ENCODE data around the gene DLX3. TPM values are rescaled to one million over a fixed set of nuclear protein-coding genes. Genes with fewer than 3 reads are reported as not detected.
A peak's percentile ranks its signal among the peaks of the same experiment; 100 is the strongest.

The DLX3 gene
- total and polyA plus RNA-seq, 4 donors: 0.17 to 1.3 (median 0.64) TPM

DNA sequence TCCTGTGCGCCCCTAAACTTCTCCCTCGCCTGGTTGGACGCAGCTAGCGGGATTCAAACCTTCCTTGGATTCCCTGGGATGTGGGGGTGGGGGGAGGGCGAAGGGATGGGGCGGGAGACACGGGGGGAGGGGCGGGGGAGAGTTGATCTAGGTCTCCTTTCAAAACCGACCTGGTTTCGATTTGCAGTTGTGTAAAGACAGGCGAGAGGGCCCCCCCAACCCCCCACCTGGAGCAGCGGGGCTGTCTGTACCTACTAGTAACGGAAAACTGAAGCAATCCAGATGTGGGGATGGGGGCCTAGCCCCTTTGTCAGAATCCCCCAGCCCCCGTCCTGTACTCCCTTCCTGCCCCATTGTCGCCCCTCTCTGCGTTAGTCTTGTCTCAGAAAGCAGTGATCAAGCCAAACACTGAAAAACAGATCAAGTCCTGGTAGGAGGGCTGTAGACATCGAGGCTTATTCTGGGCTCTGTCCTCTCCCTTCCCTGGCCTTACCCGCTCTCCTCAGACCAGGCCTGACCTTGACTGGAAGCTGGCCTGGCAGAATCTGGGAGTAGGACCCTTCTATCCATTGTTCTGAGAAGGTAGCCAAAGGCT, 25.1 kb downstream of the DLX3 start:
- WGBS, 2 donors: 13 to 23% methylated on average over 18 of the region's 18 CpGs
- H3K4me1 ChIP-seq (ENCODE audit: control insufficient read depth in 5 of 5, insufficient read depth in 5 of 5, low read length in 5 of 5): peaks cover 0 to 28% (median 4%) of the 10 kb centered on the region in 5 donors
- ATAC-seq (ENCODE audit: insufficient read depth, low FRiP score) (no peak), DNase-seq (no peak)
- no peak overlapping the region for H3K4me3 ChIP-seq
- no peak overlapping the region for H3K27ac ChIP-seq (ENCODE audit: low read depth in 1 of 2, low read length in 1 of 2)
- H3K9me3 ChIP-seq (ENCODE audit: control insufficient read depth in 4 of 4, insufficient read depth in 3 of 4, low read length in 3 of 4): peaks cover 0 to 2% (median 0%) of the 10 kb centered on the region in 4 donors
- no peaks in the 10 kb centered on the region for H3K36me3 ChIP-seq (ENCODE audit: control insufficient read depth in 4 of 4, insufficient read depth in 4 of 4, low read length in 4 of 4)
- no peak overlapping the region for H3K9ac ChIP-seq (ENCODE audit: insufficient read depth in 1 of 2, low read length in 2 of 2)
- TF ChIP-seq, protein P1, sequence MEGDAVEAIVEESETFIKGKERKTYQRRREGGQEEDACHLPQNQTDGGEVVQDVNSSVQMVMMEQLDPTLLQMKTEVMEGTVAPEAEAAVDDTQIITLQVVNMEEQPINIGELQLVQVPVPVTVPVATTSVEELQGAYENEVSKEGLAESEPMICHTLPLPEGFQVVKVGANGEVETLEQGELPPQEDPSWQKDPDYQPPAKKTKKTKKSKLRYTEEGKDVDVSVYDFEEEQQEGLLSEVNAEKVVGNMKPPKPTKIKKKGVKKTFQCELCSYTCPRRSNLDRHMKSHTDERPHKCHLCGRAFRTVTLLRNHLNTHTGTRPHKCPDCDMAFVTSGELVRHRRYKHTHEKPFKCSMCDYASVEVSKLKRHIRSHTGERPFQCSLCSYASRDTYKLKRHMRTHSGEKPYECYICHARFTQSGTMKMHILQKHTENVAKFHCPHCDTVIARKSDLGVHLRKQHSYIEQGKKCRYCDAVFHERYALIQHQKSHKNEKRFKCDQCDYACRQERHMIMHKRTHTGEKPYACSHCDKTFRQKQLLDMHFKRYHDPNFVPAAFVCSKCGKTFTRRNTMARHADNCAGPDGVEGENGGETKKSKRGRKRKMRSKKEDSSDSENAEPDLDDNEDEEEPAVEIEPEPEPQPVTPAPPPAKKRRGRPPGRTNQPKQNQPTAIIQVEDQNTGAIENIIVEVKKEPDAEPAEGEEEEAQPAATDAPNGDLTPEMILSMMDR (IDR thresholded peaks at IDR 0.05; ENCODE audit: control extremely low read depth, extremely low read depth): no peak
- H3K27me3 ChIP-seq (ENCODE audit: control insufficient read depth in 3 of 3, insufficient read depth in 3 of 3, low read length in 2 of 3): peaks cover 4 to 94% (median 90%) of the 10 kb centered on the region in 3 donors

GRCh38 chr17:49969134-49969759, 25.8 kb downstream of the DLX3 start, which contains the start of gene DLX4:
Gene DLX4 (plus strand): TSS chr17:49969190. CDS start chr17:49969469, 279 bp downstream.
- no peaks in the 10 kb centered on the region for H3K36me3 ChIP-seq (ENCODE audit: control insufficient read depth in 4 of 4, insufficient read depth in 4 of 4, low read length in 4 of 4)
- H3K4me3 ChIP-seq: peak within 1 kb of the TSS; percentile 40
- TF ChIP-seq, protein P1 (IDR thresholded peaks at IDR 0.05; ENCODE audit: control extremely low read depth, extremely low read depth): no peak
- peaks cover 4 to 95% (median 91%) of the 10 kb centered on the region in 3 donors for H3K27me3 ChIP-seq (ENCODE audit: control insufficient read depth in 3 of 3, insufficient read depth in 3 of 3, low read length in 2 of 3)
- WGBS, 2 donors: 1 to 4% methylated on average over 43 to 45 of the region's 45 CpGs
- peaks cover 0 to 28% (median 8%) of the 10 kb centered on the region in 5 donors for H3K4me1 ChIP-seq (ENCODE audit: control insufficient read depth in 5 of 5, insufficient read depth in 5 of 5, low read length in 5 of 5)
- H3K27ac ChIP-seq (ENCODE audit: low read depth in 1 of 2, low read length in 1 of 2): no peak within 1 kb of the TSS
- no peak within 1 kb of the TSS for H3K9ac ChIP-seq (ENCODE audit: insufficient read depth in 1 of 2, low read length in 2 of 2)
- ATAC-seq (ENCODE audit: insufficient read depth, low FRiP score): peak; percentile 49
- DNase-seq: no peak
- H3K9me3 ChIP-seq (ENCODE audit: control insufficient read depth in 4 of 4, insufficient read depth in 3 of 4, low read length in 3 of 4): peaks cover 0 to 2% (median 0%) of the 10 kb centered on the region in 4 donors

- ATAC-seq (ENCODE audit: insufficient read depth, low FRiP score): peak; percentile 75
- Histone ChIP-seq H3K9me3 (ENCODE audit: control insufficient read depth in 4 of 4, insufficient read depth in 3 of 4, low read length in 3 of 4) (peaks cover 0 to 6% (median 0%) of the 10 kb centered on the region in 4 donors), H3K36me3 (ENCODE audit: control insufficient read depth in 4 of 4, insufficient read depth in 4 of 4, low read length in 4 of 4) (no peaks in the 10 kb centered on the region), H3K4me3 (peak overlapping the region; percentile 40), H3K27ac (ENCODE audit: low read depth in 1 of 2, low read length in 1 of 2) (no peak overlapping the region), H3K4me1 (ENCODE audit: control insufficient read depth in 5 of 5, insufficient read depth in 5 of 5, low read length in 5 of 5) (peaks cover 0 to 35% (median 11%) of the 10 kb centered on the region in 5 donors), H3K27me3 (ENCODE audit: control insufficient read depth in 3 of 3, insufficient read depth in 3 of 3, low read length in 2 of 3) (peaks cover 4 to 95% (median 91%) of the 10 kb centered on the region in 3 donors), H3K9ac (ENCODE audit: insufficient read depth in 1 of 2, low read length in 2 of 2) (no peak overlapping the region)
- 1% methylated on average over 59 to 64 of the region's 64 CpGs for WGBS, 2 donors
- TF ChIP-seq, protein P1 (IDR thresholded peaks at IDR 0.05; ENCODE audit: control extremely low read depth, extremely low read depth): no peak
- peak; percentile 68 to 74 (median 74) for DNase-seq
Measured at GRCh38 chr17:49968405-49969133, 26.5 kb downstream of the DLX3 start.
